Stimulated activated CD8-positive, alpha-beta memory T cell treated with anti-CD3 and anti-CD28 coated beads, Interleukin-4, amount 100 ng/mL, for 4 hours (primary cell): Measurements from ENCODE around the gene SPNS2.
"Not testable (repeated sequence)": the region's sequence is repeated elsewhere in the genome, so short reads cannot be mapped to it uniquely, and the experiment has no call there.

ENCODE experiments used
- DNase-seq, 2 donors: peaks; one replicate each; pipeline ENCODE4 v3.0.0-alpha.2; 2020; ENCODE audit warnings: low read depth in 2 of 2, low spot score in 1 of 2

The SPNS2 gene

DNA sequence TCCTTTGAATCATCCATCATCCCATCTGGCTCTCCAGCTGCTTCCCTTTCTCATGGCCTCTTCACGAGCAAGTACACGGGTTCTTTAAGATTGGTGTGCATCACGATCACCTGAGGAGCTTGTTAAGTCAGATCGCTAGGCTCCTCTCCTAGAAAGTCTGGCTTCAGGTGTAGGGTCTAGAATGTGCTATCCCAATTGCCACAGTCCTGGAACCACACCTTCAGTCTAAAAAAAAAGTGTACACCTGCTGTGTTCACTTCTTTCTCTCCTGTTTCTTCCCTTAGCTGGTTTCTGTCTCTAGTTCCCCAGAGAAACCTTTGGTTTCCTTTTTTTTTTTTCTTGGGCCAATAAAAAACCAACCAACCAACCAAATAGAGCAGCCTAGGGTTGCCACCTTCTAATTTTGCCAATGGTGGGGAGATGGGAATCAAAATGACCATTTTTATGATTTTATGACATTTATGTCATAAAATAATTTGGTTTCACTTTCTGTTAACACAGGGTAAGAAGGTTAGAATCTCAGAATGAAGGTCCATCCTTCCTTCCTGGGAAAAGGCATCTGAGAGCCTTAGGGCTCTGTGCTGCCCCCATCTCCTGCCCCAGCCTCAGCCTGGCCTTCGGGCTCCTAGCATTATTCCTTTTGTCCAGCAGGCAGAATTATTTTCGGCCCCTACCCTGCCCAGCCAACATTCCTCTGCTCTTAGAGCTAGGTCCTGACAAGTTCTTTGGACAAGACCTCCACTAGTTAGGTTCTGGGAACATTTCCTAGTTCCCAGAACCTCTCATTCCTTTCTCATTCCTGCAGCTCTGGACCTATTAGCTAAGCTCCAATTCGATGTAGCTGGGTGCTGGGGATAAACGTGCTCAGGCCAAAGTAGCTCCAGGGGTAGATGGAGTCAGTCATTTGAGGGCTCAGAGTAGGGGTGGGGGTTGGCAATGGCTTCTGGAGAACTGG is 63.6 kb downstream of the SPNS2 start:
- DNase-seq, result no peak

DNA sequence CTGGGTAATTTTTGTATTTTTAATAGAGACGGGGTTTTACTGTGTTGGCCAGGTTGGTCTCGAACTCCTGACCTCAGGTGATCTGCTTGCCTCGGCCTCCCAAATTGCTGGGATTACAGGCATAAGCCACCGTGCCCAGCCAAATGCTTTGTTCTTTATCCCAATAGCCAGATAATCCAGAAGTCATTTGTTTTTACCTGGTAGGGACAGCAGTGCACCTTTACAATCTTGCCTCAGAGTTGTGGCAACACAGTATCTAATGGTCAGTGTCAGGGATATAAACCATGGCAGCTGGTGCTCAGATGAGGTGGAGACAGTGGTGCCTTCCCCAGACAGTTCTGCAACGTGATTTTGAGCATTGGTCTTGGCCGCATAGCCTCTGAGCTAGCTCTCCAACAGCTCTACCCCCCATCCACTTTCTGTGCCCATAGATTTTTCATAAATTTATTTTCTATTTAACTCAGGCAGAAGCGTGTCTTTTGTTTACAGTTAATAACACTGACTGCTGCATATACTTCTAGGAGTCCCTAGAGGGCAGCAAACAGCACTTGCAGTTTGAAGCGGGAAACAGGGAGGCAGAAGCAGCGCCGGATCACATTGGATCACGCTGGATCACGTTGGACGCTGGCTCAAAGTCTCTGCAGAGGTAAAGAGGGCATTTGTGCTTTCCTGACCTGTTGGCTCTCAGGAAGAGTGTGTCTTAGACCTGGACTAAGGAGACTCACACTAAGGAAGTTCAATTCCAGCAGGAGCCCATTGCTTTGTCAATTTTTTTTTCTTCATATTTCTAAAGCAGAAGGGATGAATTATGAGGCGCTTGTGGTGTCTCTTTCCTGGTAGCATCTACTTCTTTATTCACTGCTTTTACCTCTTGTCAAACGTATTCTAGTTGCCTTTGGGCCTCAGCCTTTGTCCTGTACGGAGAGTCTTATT is 66.8 kb downstream of the SPNS2 start:
- no peak for DNase-seq

GRCh38 chr17:4566785-4567184 is 68.1 kb downstream of the SPNS2 start:
- no peak for DNase-seq

GRCh38 chr17:4569591-4569990 is 70.9 kb downstream of the SPNS2 start:
- DNase-seq, result no peak

- no peak for DNase-seq
Measured at GRCh38 chr17:4572131-4572530, 73.5 kb downstream of the SPNS2 start.

DNA sequence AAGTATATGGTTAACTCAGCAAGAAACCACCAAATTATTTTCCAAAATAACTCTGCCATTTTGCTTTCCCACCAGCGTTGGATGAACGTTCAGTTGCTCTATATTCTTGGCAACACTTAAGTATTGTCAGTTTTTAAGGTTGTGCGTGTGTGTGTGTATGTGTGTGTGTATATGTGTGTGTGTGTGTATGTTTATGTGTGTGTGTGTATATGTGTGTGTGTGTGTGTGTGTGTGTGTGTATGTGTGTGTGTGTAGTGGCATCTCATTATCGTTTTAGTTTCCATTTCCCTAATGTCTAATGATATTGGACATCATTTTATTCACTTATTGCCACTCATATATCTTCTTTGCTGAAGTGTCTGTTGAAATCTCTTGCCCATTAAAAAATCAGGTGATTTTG is 74.4 kb downstream of the SPNS2 start:
- no peak for DNase-seq

DNA sequence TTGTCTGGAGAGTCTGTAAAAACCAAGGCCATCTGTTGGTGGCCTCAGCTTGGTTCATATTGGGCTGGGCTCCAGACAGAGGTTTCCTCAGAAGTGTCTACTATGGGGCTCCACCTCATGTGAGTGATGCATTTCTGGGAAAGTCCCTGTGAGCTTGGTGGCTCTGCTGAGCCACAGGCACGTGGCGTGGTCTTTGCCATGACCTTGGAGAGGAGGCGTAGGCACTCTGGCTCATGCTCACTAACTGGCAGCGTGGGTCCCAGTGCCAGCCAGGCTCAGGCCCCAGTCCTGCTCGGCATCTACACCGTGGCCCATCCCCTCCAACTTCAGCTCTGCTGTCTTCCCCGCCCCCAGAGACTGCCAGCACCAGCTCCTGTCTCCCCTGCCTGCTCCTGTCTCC is 75.0 kb downstream of the SPNS2 start:
- DNase-seq, result peak; percentile 20 to 44

- no peak for DNase-seq
Measured at GRCh38 chr17:4574448-4575045, 75.9 kb downstream of the SPNS2 start.

DNA sequence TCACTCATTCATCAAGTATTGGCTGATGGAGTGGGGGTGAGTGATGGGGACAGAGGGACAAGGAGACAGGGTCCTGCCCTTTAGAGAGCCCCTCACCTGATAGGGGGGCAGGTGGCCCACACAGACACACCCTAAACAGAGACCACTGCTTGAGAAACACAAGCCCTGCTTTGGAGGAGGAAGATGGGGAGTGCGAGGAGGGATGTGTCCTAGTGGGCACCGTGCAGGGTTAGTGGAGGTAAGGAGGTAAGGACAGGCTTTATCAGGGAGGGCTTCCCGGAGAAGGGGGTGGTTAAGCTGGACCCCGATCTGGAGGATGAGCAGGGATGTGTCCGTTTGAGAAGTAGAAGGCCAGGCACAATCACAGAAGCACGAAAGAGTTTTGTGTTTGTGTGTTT is 77.5 kb downstream of the SPNS2 start:
- DNase-seq, result no peak

DNA sequence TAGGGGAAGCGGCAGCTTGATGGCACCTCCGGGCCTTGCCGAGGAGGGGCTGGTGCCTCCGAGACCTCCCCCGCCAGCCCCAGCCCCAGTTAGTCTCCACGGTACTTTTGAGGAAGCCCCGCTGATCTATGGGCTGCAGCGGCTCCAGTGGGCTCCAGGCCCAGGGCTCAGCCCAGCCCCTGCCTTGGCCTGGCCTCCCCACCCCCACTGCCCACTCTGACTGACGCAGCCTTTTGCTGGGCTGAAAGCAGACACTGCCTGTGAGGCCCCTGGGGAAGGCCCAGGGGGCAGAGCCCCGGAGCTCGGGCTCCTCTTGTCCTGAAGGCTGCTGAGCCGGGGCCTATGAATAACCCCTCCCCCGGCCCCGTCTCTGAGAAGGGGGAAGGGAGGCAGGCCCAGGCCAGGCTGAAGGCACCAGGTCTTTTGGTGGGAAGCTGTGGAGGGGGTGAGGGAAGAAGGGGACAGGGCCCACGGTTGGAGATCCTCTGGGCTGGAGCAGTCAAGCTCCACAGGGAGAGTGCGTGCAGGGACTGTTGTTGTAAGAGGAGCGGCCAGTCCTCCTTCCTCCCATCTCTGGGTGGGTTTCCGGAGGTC is 78.1 kb downstream of the SPNS2 start:
- no peak for DNase-seq

GRCh38 chr17:4577386-4577993 is 78.8 kb downstream of the SPNS2 start:
- DNase-seq, result no peak

- not testable (repeated sequence) for DNase-seq
Measured at GRCh38 chr17:4578349-4578748, 79.7 kb downstream of the SPNS2 start.

GRCh38 chr17:4579678-4580077 is 81.0 kb downstream of the SPNS2 start:
- DNase-seq, result no peak

- no peak for DNase-seq
Measured at GRCh38 chr17:4580291-4580690, 81.6 kb downstream of the SPNS2 start.

DNA sequence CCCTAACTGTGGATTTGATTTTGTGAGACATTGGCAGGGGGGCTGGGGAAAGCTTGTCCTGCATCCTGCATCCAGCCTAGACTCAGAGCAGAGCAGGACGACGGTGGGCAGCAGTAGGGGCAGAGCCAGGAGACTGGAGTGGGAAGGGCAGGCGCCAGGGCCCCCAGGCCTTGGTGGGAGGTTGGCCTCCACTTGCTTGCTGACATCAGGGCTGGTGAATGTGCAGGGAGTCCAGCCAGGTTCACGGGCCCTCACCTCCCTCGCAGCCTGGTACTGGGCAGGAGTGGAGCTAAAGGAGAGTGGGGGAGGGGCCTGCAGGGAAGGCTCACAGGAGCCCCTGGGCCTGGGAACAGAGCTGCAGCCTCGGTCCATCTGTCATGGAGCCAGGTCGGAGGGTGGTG is 83.4 kb downstream of the SPNS2 start:
- DNase-seq, result no peak

GRCh38 chr17:4582691-4583090 is 84.0 kb downstream of the SPNS2 start:
- no peak for DNase-seq

GRCh38 chr17:4583206-4583605 is 84.5 kb downstream of the SPNS2 start:
- no peak for DNase-seq

DNA sequence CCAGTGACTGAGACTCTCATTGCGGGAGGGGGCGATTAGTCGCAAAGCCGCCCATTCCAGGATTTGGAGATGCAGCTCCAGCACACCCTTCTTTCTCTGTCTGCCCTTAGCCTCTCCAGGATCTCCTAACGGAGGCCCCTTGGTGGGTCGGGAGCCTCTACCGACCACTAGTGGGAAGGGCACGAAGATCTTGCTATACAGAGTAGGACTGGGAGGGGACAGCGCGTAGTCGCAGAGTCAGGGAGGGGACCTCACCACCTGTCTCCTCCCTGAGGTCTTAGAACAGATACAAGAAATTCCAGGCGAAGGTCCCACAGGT is 85.1 kb downstream of the SPNS2 start:
- DNase-seq, result no peak

GRCh38 chr17:4584101-4584916 is 85.6 kb downstream of the SPNS2 start, which contains the start of gene SMTNL2:
Gene SMTNL2 (plus strand): TSS chr17:4584529. CDS start chr17:4584606, 77 bp downstream.
- DNase-seq, result no peak
